ENCODE results near the gene PHETA1. TPM values are rescaled to one million over a fixed set of nuclear protein-coding genes. Genes with fewer than 3 reads are reported as not detected.

Gene PHETA1
- total and polyA plus RNA-seq, 2 of the 13 experiments (the other 11 are each of a cell fraction or from before 2014, with no cell fraction given), result 11.3 to 20.8 TPM

DNA sequence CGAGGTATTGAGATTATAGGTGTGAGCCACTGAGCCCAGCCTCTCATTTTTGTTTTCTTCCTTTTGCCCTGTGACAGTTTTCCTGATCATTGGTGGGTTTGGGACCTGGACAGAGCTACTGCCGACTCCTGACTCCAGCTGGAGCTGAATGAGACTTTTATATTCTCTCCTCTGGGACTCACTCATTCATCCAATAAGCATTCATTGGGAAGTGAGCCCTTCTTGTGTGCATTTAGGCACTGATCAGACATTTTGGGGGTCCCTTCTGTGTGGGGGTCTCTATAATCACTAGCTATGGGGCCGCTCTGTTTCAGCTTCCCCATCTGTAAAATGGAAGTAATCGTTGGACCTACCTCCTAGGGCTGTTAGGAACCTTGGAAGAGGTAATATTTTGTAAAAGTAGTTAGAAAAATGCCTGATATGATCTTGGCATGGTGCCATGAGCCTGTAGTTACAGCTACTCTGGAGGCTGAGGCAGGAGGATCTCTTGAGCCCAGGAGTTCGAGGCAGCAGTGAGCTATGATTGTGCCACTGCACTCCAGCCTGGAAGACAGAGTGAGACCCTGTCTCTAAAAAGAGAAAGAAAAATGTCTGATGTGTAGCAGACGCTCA, 44.0 kb upstream of the PHETA1 start (continued):
- TF ChIP-seq, protein P1, sequence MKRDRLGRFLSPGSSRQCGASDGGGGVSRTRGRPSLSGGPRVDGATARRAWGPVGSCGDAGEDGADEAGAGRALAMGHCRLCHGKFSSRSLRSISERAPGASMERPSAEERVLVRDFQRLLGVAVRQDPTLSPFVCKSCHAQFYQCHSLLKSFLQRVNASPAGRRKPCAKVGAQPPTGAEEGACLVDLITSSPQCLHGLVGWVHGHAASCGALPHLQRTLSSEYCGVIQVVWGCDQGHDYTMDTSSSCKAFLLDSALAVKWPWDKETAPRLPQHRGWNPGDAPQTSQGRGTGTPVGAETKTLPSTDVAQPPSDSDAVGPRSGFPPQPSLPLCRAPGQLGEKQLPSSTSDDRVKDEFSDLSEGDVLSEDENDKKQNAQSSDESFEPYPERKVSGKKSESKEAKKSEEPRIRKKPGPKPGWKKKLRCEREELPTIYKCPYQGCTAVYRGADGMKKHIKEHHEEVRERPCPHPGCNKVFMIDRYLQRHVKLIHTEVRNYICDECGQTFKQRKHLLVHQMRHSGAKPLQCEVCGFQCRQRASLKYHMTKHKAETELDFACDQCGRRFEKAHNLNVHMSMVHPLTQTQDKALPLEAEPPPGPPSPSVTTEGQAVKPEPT (CRISPR knock-in tag; IDR thresholded peaks at IDR 0.05; ENCODE audit: low read depth), result no peak
- TF ChIP-seq, protein P2, sequence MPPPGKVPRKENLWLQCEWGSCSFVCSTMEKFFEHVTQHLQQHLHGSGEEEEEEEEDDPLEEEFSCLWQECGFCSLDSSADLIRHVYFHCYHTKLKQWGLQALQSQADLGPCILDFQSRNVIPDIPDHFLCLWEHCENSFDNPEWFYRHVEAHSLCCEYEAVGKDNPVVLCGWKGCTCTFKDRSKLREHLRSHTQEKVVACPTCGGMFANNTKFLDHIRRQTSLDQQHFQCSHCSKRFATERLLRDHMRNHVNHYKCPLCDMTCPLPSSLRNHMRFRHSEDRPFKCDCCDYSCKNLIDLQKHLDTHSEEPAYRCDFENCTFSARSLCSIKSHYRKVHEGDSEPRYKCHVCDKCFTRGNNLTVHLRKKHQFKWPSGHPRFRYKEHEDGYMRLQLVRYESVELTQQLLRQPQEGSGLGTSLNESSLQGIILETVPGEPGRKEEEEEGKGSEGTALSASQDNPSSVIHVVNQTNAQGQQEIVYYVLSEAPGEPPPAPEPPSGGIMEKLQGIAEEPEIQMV (CRISPR knock-in tag; IDR thresholded peaks at IDR 0.05; ENCODE audit: low read depth), result no peak
- TF ChIP-seq TCF7L2 (IDR thresholded peaks at IDR 0.05; ENCODE audit: low read depth, low read length) (no peak), TCF7 (IDR thresholded peaks at IDR 0.05; ENCODE audit: low read depth) (no peak)

DNA sequence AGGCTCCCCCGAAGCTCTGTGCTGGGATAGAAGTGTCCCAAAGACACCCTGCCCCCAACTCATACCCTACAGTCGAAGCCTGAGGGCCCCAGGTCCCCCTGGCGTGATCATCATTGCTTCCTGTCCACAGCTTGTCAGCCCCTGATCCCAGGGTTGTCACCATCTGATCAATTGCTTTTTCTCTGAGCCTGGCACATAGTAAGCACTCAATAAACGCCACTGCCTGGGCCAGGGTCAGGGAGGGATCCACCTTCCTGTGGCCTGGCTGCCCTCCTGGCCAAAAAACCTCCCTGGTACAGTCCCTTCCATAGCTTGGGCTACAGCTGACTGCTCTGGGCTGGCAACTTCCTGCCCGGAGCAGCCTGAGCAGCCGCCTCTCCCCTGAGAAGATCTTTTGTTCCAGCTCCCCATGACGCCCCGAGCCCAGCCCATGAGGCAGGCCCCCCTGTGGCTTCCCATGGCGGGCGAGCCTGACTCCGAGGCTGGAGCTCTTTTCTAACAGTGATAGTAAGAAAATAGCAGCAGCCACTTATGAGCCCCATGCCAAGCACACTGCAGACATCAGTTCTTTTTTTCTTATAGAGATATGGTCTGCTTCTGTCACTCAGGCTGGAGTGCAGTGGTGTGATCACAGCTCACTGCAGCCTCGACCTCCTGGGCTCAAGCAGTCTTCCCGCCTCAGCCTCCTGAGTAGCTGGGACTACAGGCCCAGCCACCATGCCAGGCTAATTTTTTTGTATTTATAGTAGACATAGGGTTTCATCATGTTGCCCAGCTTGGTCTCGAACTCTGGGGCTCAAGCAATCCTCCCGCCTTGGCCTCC, 43.3 kb upstream of the PHETA1 start:
- in situ Hi-C loops (cut with HindIII; ENCODE audit: extremely low pct_ligation_motif_present, low pct_unique_long_range_greater_than_20kb) (no loop called here), intact Hi-C loops (cut with micrococcal nuclease; ENCODE audit: unreplicated experiment) (no loop called here)
- H3K4me3 ChIP-seq (replicated peaks in 1 of 3; ENCODE audit: insufficient read depth in 1 of 3, low read depth in 2 of 3, low read length in 3 of 3), result no peak overlapping the region
- ChIA-PET CTCF (ENCODE audit: low intra/inter-chr PET ratio, low total read pairs) (no interaction called here), POLR2A (interaction anchor here (1.8 kb wide), 1 partner anchor 8 kb away, joined by 7 read pairs; no protein-coding TSS in a partner anchor)
- H3K9me3 ChIP-seq (ENCODE audit: low read length), result no peaks in the 10 kb centered on the region
- H3K27me3 ChIP-seq (ENCODE audit: control insufficient read depth in 1 of 2, insufficient read depth in 2 of 2, low read length in 2 of 2), result no peaks in the 10 kb centered on the region
- H4K20me1 ChIP-seq (ENCODE audit: insufficient read depth, low read length), result peaks cover 38% of the 10 kb centered on the region
- ATAC-seq, result no peak
- peaks cover 28% of the 10 kb centered on the region for H3K79me2 ChIP-seq (ENCODE audit: insufficient read depth, low read length)
- DNase-seq (ENCODE audit: low spot score), result no peak
- H3K4me2 ChIP-seq (ENCODE audit: low read depth, low read length), result no peak overlapping the region
- peaks cover 0 to 11% of the 10 kb centered on the region in 2 experiments; a peak in 2 of 5 replicates for H3K36me3 ChIP-seq (replicated peaks in 1 of 2; ENCODE audit: control insufficient read depth in 1 of 2, insufficient read depth in 2 of 2, low read length in 2 of 2)
- H3K27ac ChIP-seq (ENCODE audit: extremely low read length, insufficient read depth, low read length), result no peak overlapping the region
- no peak overlapping the region for H3K9ac ChIP-seq (ENCODE audit: insufficient read depth, low read depth, low read length)
- H2AFZ ChIP-seq (ENCODE audit: low read length), result no peak overlapping the region
- BruUV-seq (replicated peaks), result no TSS peak
- TF ChIP-seq ZSCAN12 (CRISPR knock-in tag; IDR thresholded peaks at IDR 0.05) (no peak), HNF4A (CRISPR knock-in tag; IDR thresholded peaks at IDR 0.05) (no peak), ZNF253 (CRISPR knock-in tag; IDR thresholded peaks at IDR 0.05; ENCODE audit: borderline replicate concordance) (no peak)
- TF ChIP-seq, protein P3, sequence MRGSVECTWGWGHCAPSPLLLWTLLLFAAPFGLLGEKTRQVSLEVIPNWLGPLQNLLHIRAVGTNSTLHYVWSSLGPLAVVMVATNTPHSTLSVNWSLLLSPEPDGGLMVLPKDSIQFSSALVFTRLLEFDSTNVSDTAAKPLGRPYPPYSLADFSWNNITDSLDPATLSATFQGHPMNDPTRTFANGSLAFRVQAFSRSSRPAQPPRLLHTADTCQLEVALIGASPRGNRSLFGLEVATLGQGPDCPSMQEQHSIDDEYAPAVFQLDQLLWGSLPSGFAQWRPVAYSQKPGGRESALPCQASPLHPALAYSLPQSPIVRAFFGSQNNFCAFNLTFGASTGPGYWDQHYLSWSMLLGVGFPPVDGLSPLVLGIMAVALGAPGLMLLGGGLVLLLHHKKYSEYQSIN (CRISPR knock-in tag; IDR thresholded peaks at IDR 0.05; ENCODE audit: borderline replicate concordance), result no peak
- TF ChIP-seq, protein P4, sequence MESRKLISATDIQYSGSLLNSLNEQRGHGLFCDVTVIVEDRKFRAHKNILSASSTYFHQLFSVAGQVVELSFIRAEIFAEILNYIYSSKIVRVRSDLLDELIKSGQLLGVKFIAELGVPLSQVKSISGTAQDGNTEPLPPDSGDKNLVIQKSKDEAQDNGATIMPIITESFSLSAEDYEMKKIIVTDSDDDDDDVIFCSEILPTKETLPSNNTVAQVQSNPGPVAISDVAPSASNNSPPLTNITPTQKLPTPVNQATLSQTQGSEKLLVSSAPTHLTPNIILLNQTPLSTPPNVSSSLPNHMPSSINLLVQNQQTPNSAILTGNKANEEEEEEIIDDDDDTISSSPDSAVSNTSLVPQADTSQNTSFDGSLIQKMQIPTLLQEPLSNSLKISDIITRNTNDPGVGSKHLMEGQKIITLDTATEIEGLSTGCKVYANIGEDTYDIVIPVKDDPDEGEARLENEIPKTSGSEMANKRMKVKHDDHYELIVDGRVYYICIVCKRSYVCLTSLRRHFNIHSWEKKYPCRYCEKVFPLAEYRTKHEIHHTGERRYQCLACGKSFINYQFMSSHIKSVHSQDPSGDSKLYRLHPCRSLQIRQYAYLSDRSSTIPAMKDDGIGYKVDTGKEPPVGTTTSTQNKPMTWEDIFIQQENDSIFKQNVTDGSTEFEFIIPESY (CRISPR knock-in tag; IDR thresholded peaks at IDR 0.05), result peak; percentile 54; the same call in 1 of the 2 replicates
- H3K4me1 ChIP-seq (ENCODE audit: insufficient read depth, low read length), result peaks cover 21% of the 10 kb centered on the region
- no peak for FAIRE-seq
- WGBS (ENCODE audit: low lambda C conversion rate), result 88% methylated on average over 12 of the region's 15 CpGs
